Measurements from ENCODE around the gene PTPRD. TPM values are rescaled to one million over a fixed set of nuclear protein-coding genes. Genes with fewer than 3 reads are reported as not detected.

The PTPRD gene
- total RNA-seq, 1 experiment from 2014 or later, result 32.5 TPM

- Histone ChIP-seq H3K4ac (ENCODE audit: low read depth, low read length) (no peak overlapping the region), H4K91ac (ENCODE audit: insufficient read length, low read depth, low read length) (no peak overlapping the region), H2AK5ac (ENCODE audit: insufficient read length, low read length) (no peak overlapping the region), H3K56ac (ENCODE audit: insufficient read length, low read depth, low read length) (no peak overlapping the region), H3K4me1 (ENCODE audit: insufficient read depth, low read length) (no peaks in the 10 kb centered on the region; the same call in 1 of the 2 replicates), H3K4me2 (ENCODE audit: insufficient read depth, insufficient read length, low read length) (no peak overlapping the region), H3K9ac (ENCODE audit: extremely low read depth, insufficient read length, low read length) (no peak overlapping the region), H3K9me3 (ENCODE audit: control insufficient read depth, low read depth, low read length) (no peaks in the 10 kb centered on the region), H3K23ac (ENCODE audit: insufficient read length, low read depth, low read length) (no peak overlapping the region), H3K14ac (ENCODE audit: insufficient read depth, low read length) (no peak overlapping the region), H2AFZ (ENCODE audit: low read length) (no peak overlapping the region), H2BK12ac (ENCODE audit: insufficient read length, low read depth, low read length) (no peak overlapping the region), H2BK20ac (ENCODE audit: low read depth, low read length, poor library complexity, severe bottlenecking) (no peak overlapping the region), H4K20me1 (ENCODE audit: control insufficient read depth, insufficient read depth, insufficient read length) (no peaks in the 10 kb centered on the region), H4K5ac (ENCODE audit: insufficient read length, low read depth, low read length) (no peak overlapping the region), H3K27me3 (ENCODE audit: insufficient read depth, low read length) (no peaks in the 10 kb centered on the region), H2BK5ac (ENCODE audit: insufficient read length, low read length) (no peak overlapping the region), H3T11ph (ENCODE audit: low read length) (no peak overlapping the region), H2BK120ac (ENCODE audit: low read depth, low read length, poor library complexity, severe bottlenecking) (no peak overlapping the region), H3K79me1 (ENCODE audit: insufficient read depth, low read depth, low read length, poor library complexity, severe bottlenecking) (no peaks in the 10 kb centered on the region), H4K8ac (replicated peaks; ENCODE audit: insufficient read length, low read depth, low read length) (no peak overlapping the region), H3K18ac (ENCODE audit: insufficient read length, low read depth, low read length) (no peak overlapping the region), H3K79me2 (ENCODE audit: insufficient read depth, low read length) (no peaks in the 10 kb centered on the region; the same call in 1 of the 2 replicates), H3K27ac (ENCODE audit: insufficient read length, low read depth, low read length) (no peak overlapping the region), H3K23me2 (ENCODE audit: insufficient read length, low read depth, low read length, poor library complexity, severe bottlenecking) (no peaks in the 10 kb centered on the region), H2BK15ac (ENCODE audit: low read depth, low read length) (no peak overlapping the region)
- no peak overlapping the region for H3K27ac Mint-ChIP-seq
- H3K36me3 Mint-ChIP-seq (ENCODE audit: insufficient read depth in 1 of 3, low read depth in 3 of 3), result no peaks in the 10 kb centered on the region
- no peak overlapping the region for H3K4me3 Mint-ChIP-seq
- peaks cover 4% of the 10 kb centered on the region in 2 experiments; a peak in 1 of 4 replicates for H3K4me1 Mint-ChIP-seq
- H3K27me3 Mint-ChIP-seq (ENCODE audit: low read depth), result no peaks in the 10 kb centered on the region
- WGBS (ENCODE audit: extremely low coverage, insufficient read length, low lambda C conversion rate), result no CpG with 5 or more reads among the region's 3 CpGs
- DNase-seq, result no peak
- no peaks in the 10 kb centered on the region; a peak in 1 of 5 replicates for H3K9me3 Mint-ChIP-seq
- TF ChIP-seq CTCF (conservative IDR thresholded peaks at IDR 0.05), result no peak
Measured at GRCh38 chr9:9478741-9479140, 1134.1 kb downstream of the PTPRD start.

Measured in H9 (cell line).